ENCODE data around the gene RAD50. TPM values are rescaled to one million over a fixed set of nuclear protein-coding genes. Genes with fewer than 3 reads are reported as not detected.
"Not testable (repeated sequence)": the region's sequence is repeated elsewhere in the genome, so short reads cannot be mapped to it uniquely, and the experiment has no call there.

Gene RAD50
- total RNA-seq, 4 donors from 2014 or later, result 13.6 to 25.2 (median 20.4) TPM

DNA sequence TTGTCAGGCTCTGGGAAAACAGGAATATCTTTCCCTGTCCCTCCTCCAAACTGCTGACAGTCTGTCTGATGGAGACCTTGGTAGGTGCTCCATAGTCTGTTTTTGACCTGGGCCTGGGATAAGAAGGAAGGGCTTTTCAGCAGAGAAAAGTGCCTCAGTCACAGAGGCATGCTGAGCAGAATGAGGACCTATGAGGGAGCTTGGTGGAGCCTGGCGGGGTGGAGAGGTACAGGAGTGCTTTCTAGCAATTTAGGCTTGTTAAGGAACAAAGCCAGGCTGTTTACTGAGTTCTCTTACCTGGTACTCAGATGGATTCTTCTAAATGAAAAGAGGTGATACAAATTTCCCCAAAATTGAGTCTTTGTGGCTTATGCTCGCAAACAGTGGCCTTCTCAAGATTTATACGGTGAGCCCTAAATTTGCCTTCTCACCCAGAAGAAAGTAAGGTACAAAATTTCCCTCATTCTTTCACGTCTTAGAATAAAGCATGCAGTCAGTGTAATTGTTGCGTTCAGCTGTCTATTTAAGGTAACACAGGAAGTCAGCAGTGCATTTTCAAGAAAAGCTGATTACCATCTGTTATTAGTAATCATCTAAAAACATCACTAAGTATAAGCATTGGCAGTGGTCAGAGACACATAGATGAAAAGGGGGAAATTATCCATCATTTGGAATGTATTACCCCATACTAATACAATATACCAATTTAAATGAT lies 72.6 kb downstream of the RAD50 start:
- Histone ChIP-seq H3K4me1 (no peaks in the 10 kb centered on the region), H3K36me3 (peaks cover 0 to 81% (median 4%) of the 10 kb centered on the region in 3 donors), H3K9me3 (no peaks in the 10 kb centered on the region), H3K27ac (no peak overlapping the region), H3K4me3 (no peak overlapping the region), H3K27me3 (no peaks in the 10 kb centered on the region)
- DNase-seq, result no peak
- 78 to 96% methylated on average over 5 of the region's 5 CpGs for WGBS, 2 donors
- intact Hi-C loops (cut with DNase I), result no loop called here
- TF ChIP-seq POLR2A (IDR thresholded peaks at IDR 0.05), result no peak
- TF ChIP-seq, protein P1, sequence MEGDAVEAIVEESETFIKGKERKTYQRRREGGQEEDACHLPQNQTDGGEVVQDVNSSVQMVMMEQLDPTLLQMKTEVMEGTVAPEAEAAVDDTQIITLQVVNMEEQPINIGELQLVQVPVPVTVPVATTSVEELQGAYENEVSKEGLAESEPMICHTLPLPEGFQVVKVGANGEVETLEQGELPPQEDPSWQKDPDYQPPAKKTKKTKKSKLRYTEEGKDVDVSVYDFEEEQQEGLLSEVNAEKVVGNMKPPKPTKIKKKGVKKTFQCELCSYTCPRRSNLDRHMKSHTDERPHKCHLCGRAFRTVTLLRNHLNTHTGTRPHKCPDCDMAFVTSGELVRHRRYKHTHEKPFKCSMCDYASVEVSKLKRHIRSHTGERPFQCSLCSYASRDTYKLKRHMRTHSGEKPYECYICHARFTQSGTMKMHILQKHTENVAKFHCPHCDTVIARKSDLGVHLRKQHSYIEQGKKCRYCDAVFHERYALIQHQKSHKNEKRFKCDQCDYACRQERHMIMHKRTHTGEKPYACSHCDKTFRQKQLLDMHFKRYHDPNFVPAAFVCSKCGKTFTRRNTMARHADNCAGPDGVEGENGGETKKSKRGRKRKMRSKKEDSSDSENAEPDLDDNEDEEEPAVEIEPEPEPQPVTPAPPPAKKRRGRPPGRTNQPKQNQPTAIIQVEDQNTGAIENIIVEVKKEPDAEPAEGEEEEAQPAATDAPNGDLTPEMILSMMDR (IDR thresholded peaks at IDR 0.05), result no peak

DNA sequence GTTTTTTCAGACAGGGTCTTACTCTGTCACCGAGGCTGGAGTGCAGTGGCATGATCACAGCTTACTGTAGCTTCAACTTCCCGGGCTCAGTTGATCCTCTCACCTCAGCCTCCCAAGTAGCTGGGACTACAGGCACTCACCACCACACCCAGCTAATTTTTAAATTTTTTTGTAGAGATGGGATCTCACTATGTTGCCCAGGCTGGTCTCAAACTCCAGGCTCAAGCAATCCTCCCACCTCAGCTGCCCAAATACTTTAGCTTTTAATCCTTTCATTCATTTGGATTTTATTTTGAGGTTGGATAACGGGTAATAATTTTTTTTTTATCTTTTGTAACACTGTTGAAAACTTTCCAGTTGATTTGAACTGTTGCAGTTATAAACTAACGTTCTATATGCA lies 76.8 kb downstream of the RAD50 start:
- H3K4me1 ChIP-seq; H3K4me3 ChIP-seq; H3K27me3 ChIP-seq; intact Hi-C loops (cut with DNase I); H3K9me3 ChIP-seq; DNase-seq; H3K27ac ChIP-seq: not testable (repeated sequence)
- 94 to 95% methylated on average over 4 of the region's 4 CpGs for WGBS, 2 donors
- peaks cover 4 to 97% (median 15%) of the 10 kb centered on the region in 3 donors for H3K36me3 ChIP-seq

DNA sequence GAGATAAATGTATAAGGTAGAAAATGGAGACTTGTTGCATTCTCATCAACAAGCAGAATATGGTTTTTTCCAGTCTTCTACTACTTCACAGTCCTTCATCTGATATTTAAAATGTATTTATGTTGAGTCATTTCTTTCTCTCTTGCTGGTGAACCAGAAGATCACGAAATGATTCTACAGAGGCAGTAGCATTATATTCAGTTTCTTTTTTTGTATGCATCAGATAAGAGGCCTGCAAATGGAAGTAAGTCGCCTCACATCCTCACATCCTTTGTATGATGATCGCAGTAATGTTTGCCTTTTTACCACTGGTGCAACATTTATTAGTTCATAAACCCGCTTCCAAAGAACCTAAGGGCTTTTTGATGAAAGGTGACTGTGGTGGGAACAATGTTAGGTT lies 79.1 kb downstream of the RAD50 start:
- WGBS, 2 donors, result 65 to 78% methylated on average over 4 of the region's 4 CpGs
- intact Hi-C loops (cut with DNase I), result no loop called here
- Histone ChIP-seq H3K27me3 (no peaks in the 10 kb centered on the region), H3K27ac (no peak overlapping the region), H3K4me1 (no peaks in the 10 kb centered on the region), H3K4me3 (no peak overlapping the region), H3K9me3 (no peaks in the 10 kb centered on the region), H3K36me3 (peaks cover 4 to 98% (median 18%) of the 10 kb centered on the region in 3 donors)
- no peak for DNase-seq
- TF ChIP-seq POLR2A (IDR thresholded peaks at IDR 0.05), result no peak
- TF ChIP-seq, protein P1 (IDR thresholded peaks at IDR 0.05), result no peak

DNA sequence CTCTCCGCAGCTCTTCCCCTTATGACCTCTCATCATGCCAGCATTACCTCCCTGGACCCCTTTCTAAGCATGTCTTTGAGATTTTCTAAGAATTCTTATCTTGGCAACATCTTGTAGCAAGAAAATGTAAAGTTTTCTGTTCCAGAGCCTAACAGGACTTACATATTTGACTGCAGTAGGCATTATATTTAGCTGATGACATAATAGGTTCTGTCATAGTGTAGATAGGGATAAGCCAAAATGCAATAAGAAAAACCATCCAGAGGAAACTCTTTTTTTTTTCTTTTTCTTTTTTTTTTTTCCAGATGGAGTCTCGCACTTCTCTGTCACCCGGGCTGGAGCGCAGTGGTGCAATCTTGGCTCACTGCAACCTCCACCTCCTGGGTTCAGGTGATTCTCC lies 80.5 kb downstream of the RAD50 start:
- 89 to 94% methylated on average over 4 of the region's 4 CpGs for WGBS, 2 donors
- TF ChIP-seq, protein P1 (IDR thresholded peaks at IDR 0.05), result no peak
- TF ChIP-seq POLR2A (IDR thresholded peaks at IDR 0.05), result no peak
- peaks cover 12 to 98% (median 18%) of the 10 kb centered on the region in 3 donors for H3K36me3 ChIP-seq

DNA sequence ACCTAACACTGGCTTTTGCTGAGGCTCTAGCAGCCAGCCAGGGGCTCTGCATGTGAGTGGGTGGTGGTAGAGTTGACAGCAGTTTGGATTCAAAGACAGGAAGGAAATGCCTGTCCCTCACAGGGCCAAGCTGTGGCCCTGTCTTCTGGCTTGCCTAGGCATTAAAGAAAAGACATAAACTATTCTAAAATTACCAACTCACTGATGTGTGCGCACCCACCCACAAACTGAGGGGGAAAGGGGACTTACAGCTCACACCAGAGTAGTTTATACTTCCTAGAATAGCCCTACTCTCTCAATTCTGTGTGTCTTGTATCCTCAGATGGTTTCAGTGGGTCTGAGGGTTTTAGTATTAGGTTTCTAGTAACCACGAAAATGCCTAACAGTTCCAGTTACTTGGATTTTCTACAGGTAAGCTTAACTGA lies 82.9 kb downstream of the RAD50 start:
- no peaks in the 10 kb centered on the region for H3K4me1 ChIP-seq
- 78% methylated on average over 2 of the region's 2 CpGs for WGBS, 2 donors
- H3K27ac ChIP-seq, result no peak overlapping the region
- no peaks in the 10 kb centered on the region for H3K27me3 ChIP-seq
- DNase-seq, result no peak
- TF ChIP-seq, protein P1 (IDR thresholded peaks at IDR 0.05), result no peak
- TF ChIP-seq POLR2A (IDR thresholded peaks at IDR 0.05), result no peak
- no peaks in the 10 kb centered on the region for H3K9me3 ChIP-seq
- intact Hi-C loops (cut with DNase I), result no loop called here
- no peak overlapping the region for H3K4me3 ChIP-seq
- peaks cover 15 to 95% (median 22%) of the 10 kb centered on the region in 3 donors for H3K36me3 ChIP-seq

More for the DNA sequence above, 80.5 kb downstream of the RAD50 start:
- intact Hi-C loops (cut with DNase I), result no loop called here
- no peaks in the 10 kb centered on the region for H3K4me1 ChIP-seq
- no peak overlapping the region for H3K27ac ChIP-seq
- H3K4me3 ChIP-seq, result no peak overlapping the region
- DNase-seq, result no peak
- no peaks in the 10 kb centered on the region for H3K9me3 ChIP-seq
- H3K27me3 ChIP-seq, result no peaks in the 10 kb centered on the region
